HCT116 (cell line): ENCODE measurements around the gene CAPZB. TPM values are rescaled to one million over a fixed set of nuclear protein-coding genes. Genes with fewer than 3 reads are reported as not detected.

ENCODE experiments used
- ATAC-seq: fragments of 200-7000 bp; cut with Tn5 transposase; 2 replicates; pipeline ENCODE4 v1.9.1; 2020; ENCODE audit warnings: mild to moderate bottlenecking, moderate library complexity
- BruUV-seq: library from RNA; stranded (reverse); fragments of 400-500 nt; replicated peaks from 2 replicates; lab custom pipeline; 2021; lab: Mats Ljungman, UMichigan
- CTCF ChIA-PET: fragments of 300-600 bp; sonication (Branson Sonifier 250); formaldehyde crosslinking; loops from one replicate; lab custom pipeline; 2021; ENCODE audit warnings: antibody characterized with exemption; lab: Charles Lee
- POLR2A ChIA-PET: fragments of 300-600, 350-600 bp; sonication (Branson Sonifier 250); formaldehyde crosslinking; loops from one replicate; lab custom pipeline; 2021; ENCODE audit warnings: antibody characterized with exemption; lab: Charles Lee
- RAD21 ChIA-PET, 2 experiments: fragments of 300-600 bp; sonication (Branson Sonifier 250); formaldehyde crosslinking; loops; one replicate each; lab custom pipeline; 2023; ENCODE audit warnings: low total read pairs in 2 of 2; ENCODE audit not compliant: uncharacterized antibody in 2 of 2, unreplicated experiment in 2 of 2, low non-redundant PET in 1 of 2; lab: Charles Lee
- DNase-seq: peaks from one replicate; pipeline ENCODE4 v3.0.0-alpha.2; 2010; ENCODE audit warnings: low read depth, low spot score
- H2AFZ ChIP-seq: fragments of 200-600 bp; shearing (Covaris generic), sonication (generic); 2 replicates; pipeline ENCODE4 v1.6.1; 2017; ENCODE audit warnings: low read depth, mixed run types, mixed read lengths, antibody characterized with exemption, low read length; ENCODE audit not compliant: poor library complexity, severe bottlenecking
- H3K27ac ChIP-seq: 2 replicates; pipeline ENCODE4 v1.5.1; 2012; ENCODE audit warnings: low read depth, low read length
- H3K27me3 ChIP-seq: fragments of 200-600 bp; sonication (generic); 2 replicates; pipeline ENCODE4 v1.6.1; 2016; ENCODE audit warnings: mixed run types, low read length, mixed read lengths; ENCODE audit not compliant: insufficient read depth
- H3K36me3 ChIP-seq, 2 experiments: fragments of 200-500 bp in 1 of 2; fragments of 200-600 bp in 1 of 2; sonication (Bioruptor generic) in 1 of 2; sonication (generic) in 1 of 2; 2 replicates each; pipeline versions ENCODE4 v1.5.1 to v1.6.1; 2014 to 2016; ENCODE audit warnings: low read length in 2 of 2, inconsistent platforms in 1 of 2, mixed read lengths in 1 of 2, mixed run types in 1 of 2; ENCODE audit not compliant: insufficient read depth in 2 of 2, control insufficient read depth in 1 of 2
- H3K4me1 ChIP-seq, 2 experiments: fragments of 200-600 bp in 1 of 2; sonication (generic) in 1 of 2; 2 replicates each; pipeline versions ENCODE4 v1.5.1 to v1.6.1; 2012 to 2017; ENCODE audit warnings: low read length in 2 of 2, inconsistent platforms in 1 of 2, mild to moderate bottlenecking in 1 of 2, mixed read lengths in 1 of 2, mixed run types in 1 of 2, moderate library complexity in 1 of 2; ENCODE audit not compliant: insufficient read depth in 2 of 2, control insufficient read depth in 1 of 2
- H3K4me2 ChIP-seq: fragments of 200-600 bp; sonication (generic); 2 replicates; pipeline ENCODE4 v1.6.1; 2017; ENCODE audit warnings: mixed run types, low read length, mixed read lengths
- H3K4me3 ChIP-seq, 2 experiments: fragments of 200-600 bp in 1 of 2; sonication (generic) in 1 of 2; replicated peaks in 1 of 2; 2 replicates each; pipeline ENCODE4 v1.5.1; 2011 to 2016; ENCODE audit warnings: low read length in 2 of 2, control low read depth in 1 of 2, low read depth in 1 of 2, mild to moderate bottlenecking in 1 of 2, mixed read lengths in 1 of 2, mixed run types in 1 of 2
- H3K79me2 ChIP-seq: fragments of 200-600 bp; sonication (generic); 2 replicates; pipeline ENCODE4 v1.6.1; 2017; ENCODE audit warnings: mild to moderate bottlenecking, mixed run types, low read length, moderate library complexity, mixed read lengths; ENCODE audit not compliant: insufficient read depth
- H3K9ac ChIP-seq: fragments of 200-600 bp; sonication (generic); 2 replicates; pipeline ENCODE4 v1.6.1; 2016; ENCODE audit warnings: low read length, mixed read lengths
- H3K9me2 ChIP-seq: fragments of 200-600 bp; sonication (generic), shearing (Covaris generic); 2 replicates; pipeline ENCODE4 v1.6.1; 2017; ENCODE audit warnings: mixed run types, mild to moderate bottlenecking, moderate library complexity; ENCODE audit not compliant: insufficient read depth
- H3K9me3 ChIP-seq, 2 experiments: fragments of 200-500 bp in 1 of 2; fragments of 200-600 bp in 1 of 2; sonication (Bioruptor generic) in 1 of 2; sonication (generic) in 1 of 2; 2 replicates each; pipeline ENCODE4 v1.6.1; 2014 to 2017; ENCODE audit warnings: low read length in 2 of 2, mixed read lengths in 2 of 2, inconsistent platforms in 1 of 2, low read depth in 1 of 2, mild to moderate bottlenecking in 1 of 2, mixed run types in 1 of 2, moderate library complexity in 1 of 2; ENCODE audit not compliant: control insufficient read depth in 1 of 2, insufficient read depth in 1 of 2
- H4K20me1 ChIP-seq: fragments of 200-600 bp; sonication (generic), shearing (Covaris generic); 2 replicates; pipeline ENCODE4 v1.6.1; 2017; ENCODE audit warnings: mixed run types, mild to moderate bottlenecking, moderate library complexity; ENCODE audit not compliant: insufficient read depth
- EGR1 ChIP-seq: IDR thresholded peaks from 2 replicates; pipeline ENCODE4 v1.6.1; 2012; ENCODE audit warnings: low read depth
- ELF1 ChIP-seq: IDR thresholded peaks from 2 replicates; pipeline ENCODE4 v1.6.1; 2012; ENCODE audit warnings: low read depth, borderline replicate concordance
- EZH2 ChIP-seq: fragments of 200-600 bp; sonication (generic); IDR thresholded peaks from 2 replicates; pipeline ENCODE4 v1.6.1; 2017; ENCODE audit warnings: antibody characterized with exemption, mixed run types
- FOSL1 ChIP-seq: IDR thresholded peaks from 2 replicates; pipeline ENCODE4 v1.6.1; 2012; ENCODE audit warnings: low read depth
- MAX ChIP-seq: IDR thresholded peaks from 2 replicates; pipeline ENCODE4 v1.6.1; 2012
- POLR2A ChIP-seq: IDR thresholded peaks from 2 replicates; pipeline ENCODE4 v1.7.0; 2011; ENCODE audit warnings: borderline replicate concordance; ENCODE audit not compliant: insufficient read depth, insufficient read length; ENCODE audit errors: extremely low read depth
- POLR2AphosphoS5 ChIP-seq: IDR thresholded peaks from 2 replicates; pipeline ENCODE4 v1.6.1; 2011; ENCODE audit warnings: mild to moderate bottlenecking, low read depth, low read length, moderate library complexity
- RAD21 ChIP-seq: IDR thresholded peaks from 2 replicates; pipeline ENCODE4 v1.6.1; 2012; ENCODE audit warnings: low read depth, mild to moderate bottlenecking
- SIN3A ChIP-seq: IDR thresholded peaks from 2 replicates; pipeline ENCODE4 v1.6.1; 2012; ENCODE audit warnings: low read depth
- SP1 ChIP-seq: IDR thresholded peaks from 2 replicates; pipeline ENCODE4 v1.6.1; 2012; ENCODE audit warnings: low read depth
- SRF ChIP-seq: IDR thresholded peaks from 2 replicates; pipeline ENCODE4 v1.6.1; 2012; ENCODE audit warnings: low read depth
- TCF7L2 ChIP-seq: IDR thresholded peaks from 2 replicates; pipeline ENCODE4 v1.7.0; 2011; ENCODE audit warnings: borderline replicate concordance, inconsistent platforms; ENCODE audit not compliant: insufficient read depth, insufficient read length; ENCODE audit errors: extremely low read depth
- ZFX ChIP-seq: fragments of 450-650 bp; IDR thresholded peaks from 2 replicates; pipeline ENCODE4 v1.6.1; 2017
- ZNF274 ChIP-seq: fragments of 200-500 bp; sonication (Bioruptor generic); IDR thresholded peaks from 2 replicates; pipeline ENCODE4 v1.6.1; 2014; ENCODE audit warnings: mild to moderate bottlenecking, low read depth, low read length, inconsistent platforms
- intact Hi-C: fragments of 100-400 bp; cut with micrococcal nuclease; formaldehyde crosslinking; loops from 2 replicates; pipeline ENCODE4 v1.10.0; 2022
- total RNA-seq: library from RNA; stranded (reverse); gene quantifications from one replicate; pipeline ENCODE4 v1.2.1, GENCODE V29; 2021; ENCODE audit not compliant: unreplicated experiment

The CAPZB gene
- total RNA-seq, 1 experiment from 2014 or later, result 203 TPM

- ChIA-PET POLR2A (no interaction called here), CTCF (interaction anchor here (1.0 to 1.9 kb wide), 2 partner anchors 47 to 163 kb away, joined by 3 to 4 read pairs; no protein-coding TSS in a partner anchor), RAD21 (interaction anchor here in 1 of 2 experiments (0.7 to 1.1 kb wide), 2 partner anchors 94 to 126 kb away, joined by 3 read pairs; no protein-coding TSS in a partner anchor)
- intact Hi-C loops, result loop anchor here (5.0 kb wide), 2 partner anchors 146 to 154 kb away; partner anchors contain the start of gene NBL1
- no peak overlapping the region for H3K9ac ChIP-seq
- H3K4me1 ChIP-seq, result peaks cover 11 to 23% of the 10 kb centered on the region in 2 experiments; a peak in 3 of 4 replicates
- no peak overlapping the region for H2AFZ ChIP-seq
- no peaks in the 10 kb centered on the region for H3K36me3 ChIP-seq
- H3K27me3 ChIP-seq, result no peaks in the 10 kb centered on the region
- H3K9me2 ChIP-seq, result no peaks in the 10 kb centered on the region
- H3K27ac ChIP-seq, result no peak overlapping the region
- H3K4me2 ChIP-seq, result no peak overlapping the region
- ATAC-seq (no peak), DNase-seq (no peak)
- H3K9me3 ChIP-seq, result no peaks in the 10 kb centered on the region
- peaks cover 34% of the 10 kb centered on the region for H3K79me2 ChIP-seq
- TF ChIP-seq EZH2, result no peak
- no peak for TF ChIP-seq POLR2A
- TF ChIP-seq SP1, result no peak
- no peak for TF ChIP-seq RAD21
- TF ChIP-seq ZFX, result no peak
- no peak for TF ChIP-seq EGR1
- TF ChIP-seq SRF, result no peak
- TF ChIP-seq SIN3A, result no peak
- no peak for TF ChIP-seq ELF1
- TF ChIP-seq FOSL1, result no peak
- no peak for TF ChIP-seq ZNF274
- H4K20me1 ChIP-seq, result no peaks in the 10 kb centered on the region
- BruUV-seq, result no TSS peak
- H3K4me3 ChIP-seq, result no peak overlapping the region
Observed at GRCh38 chr1:19488136-19488535, 2.8 kb upstream of the CAPZB start.

GRCh38 chr1:19484798-19485361 is 459 bp downstream of the CAPZB start:
- Histone ChIP-seq H3K4me1 (peaks cover 11 to 23% of the 10 kb centered on the region in 2 experiments; a peak in 3 of 4 replicates), H3K4me3 (peak overlapping the region; percentile 92 to 97), H4K20me1 (no peaks in the 10 kb centered on the region), H3K27ac (peak overlapping the region; percentile 81), H3K79me2 (peaks cover 66% of the 10 kb centered on the region), H3K27me3 (no peaks in the 10 kb centered on the region), H3K9me2 (no peaks in the 10 kb centered on the region), H3K36me3 (no peaks in the 10 kb centered on the region), H3K9me3 (no peaks in the 10 kb centered on the region), H3K4me2 (peak overlapping the region; percentile 99), H2AFZ (no peak overlapping the region), H3K9ac (peak overlapping the region; percentile 87)
- ChIA-PET CTCF (no interaction called here), RAD21 (no interaction called here), POLR2A (interaction anchor here (1.0 kb wide), 1 partner anchor 16 kb away, joined by 4 read pairs; no protein-coding TSS in a partner anchor)
- ATAC-seq (peak; percentile 30), DNase-seq (no peak)
- no peak for TF ChIP-seq TCF7L2
- TF ChIP-seq ZFX, result peak; percentile 61
- no peak for TF ChIP-seq MAX
- 0 out of 2 replicates have a peak, but pooled peaks have one; percentile 16 for TF ChIP-seq POLR2AphosphoS5
- no TSS peak for BruUV-seq
- intact Hi-C loops, result loop anchor here (5.0 kb wide), 3 partner anchors 112 to 157 kb away; partner anchors contain the start of gene NBL1
